ENCODE data around the gene PSD4. TPM values are rescaled to one million over a fixed set of nuclear protein-coding genes. Genes with fewer than 3 reads are reported as not detected.

The PSD4 gene
- total RNA-seq, 1 experiment from 2014 or later, result 46.6 TPM

GRCh38 chr2:113171334-113172075 is 2.3 kb upstream of the PSD4 start:
- ATAC-seq, result no peak
- CTCF ChIA-PET, result interaction anchor here (0.5 kb wide), 1 partner anchor 33 kb away, joined by 4 read pairs; no protein-coding TSS in a partner anchor

GRCh38 chr2:113172721-113173541 is 840 bp upstream of the PSD4 start:
- H4K20me1 ChIP-seq (ENCODE audit: low read length), result no peaks in the 10 kb centered on the region
- ATAC-seq, result no peak
- no peak for TF ChIP-seq EZH2 (IDR thresholded peaks at IDR 0.05; ENCODE audit: low read length, unreplicated experiment)
- TF ChIP-seq CTCF (conservative IDR thresholded peaks at IDR 0.05; ENCODE audit: low read depth, low read length), result no peak
- TF ChIP-seq EZH2phosphoT487 (IDR thresholded peaks at IDR 0.05; ENCODE audit: borderline replicate concordance, low read length), result no peak
- no peaks in the 10 kb centered on the region; the same call in 1 of the 2 replicates for H3K36me3 ChIP-seq (ENCODE audit: low read depth, low read length)
- no peak overlapping the region for H2AFZ ChIP-seq (ENCODE audit: low read length)
- H3K9me3 ChIP-seq (ENCODE audit: low read length), result no peaks in the 10 kb centered on the region
- no peaks in the 10 kb centered on the region for H3K79me2 ChIP-seq (ENCODE audit: low read length)
- POLR2A ChIA-PET (ENCODE audit: unreplicated experiment), result interaction anchor here (0.6 kb wide), 1 partner anchor 16 kb away, joined by 3 read pairs; no protein-coding TSS in a partner anchor
- H3K4me1 ChIP-seq (ENCODE audit: insufficient read depth, low read length), result no peaks in the 10 kb centered on the region
- no peak for DNase-seq
- no peak overlapping the region for H3K27ac ChIP-seq (ENCODE audit: low read length)
- no peaks in the 10 kb centered on the region for H3K27me3 ChIP-seq (ENCODE audit: low read length)
- no peaks in the 10 kb centered on the region for H3K9me2 ChIP-seq (replicated peaks; ENCODE audit: low read length)
- H3F3A ChIP-seq (ENCODE audit: low read length, unreplicated experiment), result no peaks in the 10 kb centered on the region
- CTCF ChIA-PET, result no interaction called here
- H3K4me2 ChIP-seq (ENCODE audit: low read length), result no peak overlapping the region
- H3K9ac ChIP-seq (ENCODE audit: low read length), result no peak overlapping the region
- intact Hi-C loops (cut with micrococcal nuclease), result no loop called here
- BruUV-seq (replicated peaks), result no TSS peak
- no peak overlapping the region for H3K4me3 ChIP-seq (ENCODE audit: low read length)

More at GRCh38 chr2:113171334-113172075, 2.3 kb upstream of the PSD4 start:
- H3K27me3 ChIP-seq (ENCODE audit: low read length), result no peaks in the 10 kb centered on the region
- no peak overlapping the region for H3K27ac ChIP-seq (ENCODE audit: low read length)
- H3K9ac ChIP-seq (ENCODE audit: low read length), result no peak overlapping the region
- intact Hi-C loops (cut with micrococcal nuclease), result no loop called here
- H4K20me1 ChIP-seq (ENCODE audit: low read length), result no peaks in the 10 kb centered on the region
- no peaks in the 10 kb centered on the region for H3K79me2 ChIP-seq (ENCODE audit: low read length)
- no peak overlapping the region for H2AFZ ChIP-seq (ENCODE audit: low read length)
- TF ChIP-seq EZH2 (IDR thresholded peaks at IDR 0.05; ENCODE audit: low read length, unreplicated experiment), result no peak
- TF ChIP-seq EZH2phosphoT487 (IDR thresholded peaks at IDR 0.05; ENCODE audit: borderline replicate concordance, low read length), result no peak
- no peak for TF ChIP-seq CTCF (conservative IDR thresholded peaks at IDR 0.05; ENCODE audit: low read depth, low read length)
- no peaks in the 10 kb centered on the region for H3K9me2 ChIP-seq (replicated peaks; ENCODE audit: low read length)
- H3K4me2 ChIP-seq (ENCODE audit: low read length), result no peak overlapping the region
- POLR2A ChIA-PET (ENCODE audit: unreplicated experiment), result no interaction called here
- no TSS peak for BruUV-seq (replicated peaks)
- H3K4me3 ChIP-seq (ENCODE audit: low read length), result no peak overlapping the region
- no peaks in the 10 kb centered on the region for H3K9me3 ChIP-seq (ENCODE audit: low read length)
- H3K4me1 ChIP-seq (ENCODE audit: insufficient read depth, low read length), result no peaks in the 10 kb centered on the region
- H3K36me3 ChIP-seq (ENCODE audit: low read depth, low read length), result no peaks in the 10 kb centered on the region; the same call in 1 of the 2 replicates
- no peak for DNase-seq
- no peaks in the 10 kb centered on the region for H3F3A ChIP-seq (ENCODE audit: low read length, unreplicated experiment)

Data from PC-3 (cell line).